KOPT-K1 (cell line): ENCODE results near the gene GABRA5.

Source experiments
- H3K27ac ChIP-seq: fragments of 200-600 bp; sonication (generic); 2 replicates; pipeline ENCODE4 v1.5.1; 2016; ENCODE audit warnings: antibody characterized with exemption, mild to moderate bottlenecking, low read depth, low read length; ENCODE audit not compliant: poor library complexity, severe bottlenecking
- H3K36me3 ChIP-seq: fragments of 200-600 bp; sonication (generic); 2 replicates; pipeline ENCODE4 v1.5.1; 2017; ENCODE audit warnings: antibody characterized with exemption, mild to moderate bottlenecking, low read length, moderate library complexity; ENCODE audit not compliant: insufficient read depth
- H3K9me3 ChIP-seq: fragments of 200-600 bp; sonication (generic); 2 replicates; pipeline ENCODE4 v1.5.1; 2017; ENCODE audit warnings: antibody characterized with exemption, low read length, mild to moderate bottlenecking; ENCODE audit not compliant: insufficient read depth, poor library complexity, severe bottlenecking

Gene GABRA5

DNA sequence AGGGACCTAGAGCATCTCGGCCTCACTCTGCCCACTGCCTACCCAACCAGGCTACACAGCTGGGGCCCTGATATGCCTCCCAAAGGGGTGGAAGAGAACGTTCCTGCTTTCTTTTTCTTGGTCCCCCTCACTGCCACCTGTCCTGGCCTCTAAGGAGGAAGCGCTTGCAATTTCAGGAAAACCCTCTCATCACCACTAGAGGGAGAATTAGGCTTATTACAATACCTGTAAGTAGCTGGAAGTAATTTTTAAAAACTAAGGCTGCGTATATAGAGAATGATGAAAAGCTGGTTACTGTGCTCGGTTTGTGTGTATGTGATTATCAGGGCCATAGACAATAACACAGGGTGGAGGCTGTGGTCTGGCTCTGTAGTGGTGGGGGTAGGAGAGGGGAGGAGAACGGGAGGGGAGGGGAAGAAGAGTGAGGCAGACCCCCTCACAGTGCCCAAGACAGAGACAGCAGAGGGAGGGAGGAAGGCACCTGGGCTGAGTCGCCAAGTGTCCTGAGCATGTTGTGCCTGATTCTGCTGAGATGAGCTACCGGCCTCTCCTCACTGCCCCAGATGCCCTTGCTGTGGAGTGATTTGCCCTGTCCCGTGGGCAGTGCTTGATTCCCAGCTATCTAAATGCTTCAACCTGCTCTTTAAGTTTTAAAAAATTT lies 107.4 kb downstream of the GABRA5 start:
- Histone ChIP-seq H3K9me3 (no peaks in the 10 kb centered on the region), H3K27ac (no peak overlapping the region), H3K36me3 (no peaks in the 10 kb centered on the region)

DNA sequence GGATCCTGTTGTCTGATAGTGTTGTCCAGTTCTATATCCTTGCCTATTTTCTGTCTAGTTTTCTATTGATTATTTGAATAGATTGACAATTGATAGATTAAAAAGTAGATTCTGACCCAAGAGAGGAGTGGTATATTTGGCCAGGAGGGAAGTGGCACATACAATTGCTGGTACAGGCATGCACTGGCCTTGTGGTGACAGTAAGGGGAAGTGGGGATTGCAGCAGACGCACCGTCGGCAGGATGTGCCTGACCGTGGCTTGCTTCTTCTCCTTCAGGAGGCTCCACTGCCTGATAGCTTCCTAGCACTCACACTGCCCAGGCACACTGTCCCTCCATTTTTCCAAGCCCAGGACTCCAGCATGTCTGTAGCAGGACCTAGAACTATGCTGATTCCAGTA lies 114.6 kb downstream of the GABRA5 start:
- Histone ChIP-seq H3K9me3 (no peaks in the 10 kb centered on the region), H3K27ac (no peak overlapping the region), H3K36me3 (no peaks in the 10 kb centered on the region)

DNA sequence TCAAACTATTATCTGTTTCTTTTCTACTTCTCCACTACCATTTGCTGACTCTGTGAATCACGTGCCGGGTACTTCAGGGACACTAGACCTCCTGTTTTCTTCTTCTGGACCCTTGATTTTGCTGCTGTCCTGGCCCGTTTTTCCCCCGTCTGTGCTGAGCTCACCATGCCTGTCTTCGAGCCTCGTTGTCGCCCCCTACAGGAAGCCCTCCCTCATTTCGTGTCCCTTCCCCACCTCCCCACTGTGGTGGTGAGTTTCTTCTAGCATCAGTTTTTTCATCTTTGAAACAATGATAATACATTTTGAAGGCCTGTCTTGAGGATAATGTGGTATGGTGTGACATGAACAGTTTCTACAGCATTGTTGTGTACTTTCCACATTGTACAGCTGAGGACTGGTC lies 117.0 kb downstream of the GABRA5 start:
- Histone ChIP-seq H3K36me3 (no peaks in the 10 kb centered on the region), H3K27ac (no peak overlapping the region), H3K9me3 (no peaks in the 10 kb centered on the region)

DNA sequence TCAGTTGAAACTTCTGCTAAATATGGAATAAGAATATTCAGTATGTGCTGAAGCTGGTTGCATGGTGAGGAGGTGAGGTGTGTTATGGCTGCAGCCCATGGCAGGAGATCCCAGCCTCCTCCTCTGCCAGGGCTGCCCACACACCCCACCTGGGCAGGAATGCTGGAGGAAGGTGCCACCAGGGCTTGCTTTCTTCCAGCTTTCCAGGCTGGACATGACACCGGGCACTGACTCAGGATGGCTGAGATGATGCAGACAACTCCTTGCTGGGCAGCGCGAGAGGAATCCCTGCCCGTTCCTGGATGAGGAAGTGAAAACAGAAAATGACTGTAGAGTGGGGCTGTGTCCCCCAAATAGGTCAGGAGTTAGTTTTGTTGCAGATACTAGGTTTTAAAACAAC lies 118.2 kb downstream of the GABRA5 start:
- no peak overlapping the region for H3K27ac ChIP-seq
- no peaks in the 10 kb centered on the region for H3K9me3 ChIP-seq
- no peaks in the 10 kb centered on the region for H3K36me3 ChIP-seq

DNA sequence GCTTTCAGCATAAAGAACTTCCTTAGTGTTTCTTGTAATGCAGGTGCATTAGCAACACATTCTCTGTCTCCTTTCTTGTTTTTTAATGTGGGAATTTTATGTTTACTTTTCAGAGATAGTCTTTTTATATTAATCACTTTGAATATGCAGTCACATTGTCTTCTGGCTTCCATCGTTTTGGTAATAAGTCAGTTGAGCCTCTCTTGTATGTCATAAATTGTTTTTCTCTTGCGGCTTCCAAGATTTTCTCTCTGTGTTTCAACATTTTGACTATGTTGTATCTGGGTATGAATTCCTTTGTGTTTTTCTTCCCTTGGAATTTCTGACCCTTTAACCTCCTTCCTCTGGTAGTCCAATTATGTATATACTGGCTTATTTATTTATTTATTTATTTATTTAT lies 129.4 kb downstream of the GABRA5 start:
- no peaks in the 10 kb centered on the region for H3K36me3 ChIP-seq
- H3K9me3 ChIP-seq: no peaks in the 10 kb centered on the region
- H3K27ac ChIP-seq: no peak overlapping the region
